ENCODE data around the gene ZSWIM4. TPM values are rescaled to one million over a fixed set of nuclear protein-coding genes. Genes with fewer than 3 reads are reported as not detected.

Gene ZSWIM4
- polyA plus RNA-seq, 1 of the 3 experiments (the other 2 are of a cell fraction) = 4.7 TPM

GRCh38 chr19:13764101-13764807 lies 31.0 kb upstream of the ZSWIM4 start, which contains the start of gene MRI1:
Gene MRI1, plus strand, starts transcription at chr19:13764522. Its CDS starts 67 bp downstream, at chr19:13764589.
- H3K9ac ChIP-seq = peak within 1 kb of the TSS; percentile 66
- H3K79me2 ChIP-seq (ENCODE audit: insufficient read depth) = peaks cover 36% of the 10 kb centered on the region; the same call in 1 of the 2 replicates
- no peaks in the 10 kb centered on the region for H3K9me2 ChIP-seq
- peak within 1 kb of the TSS; percentile 56; the same call in 1 of the 2 replicates for H2AFZ ChIP-seq (ENCODE audit: low read depth)
- no peaks in the 10 kb centered on the region for H3F3A ChIP-seq (replicated peaks; ENCODE audit: insufficient read depth)
- no peaks in the 10 kb centered on the region for H3K27me3 ChIP-seq (ENCODE audit: insufficient read depth)
- peak; percentile 97 for DNase-seq
- peak within 1 kb of the TSS; percentile 42 to 66; a peak in 2 of 4 replicates for H3K27ac ChIP-seq (ENCODE audit: low read depth in 2 of 2, low read length in 1 of 2)
- POLR2A ChIA-PET = interaction anchor here (0.6 to 1.6 kb wide), 7 partner anchors 10 to 316 kb away, joined by 3 to 23 read pairs (median 4); partner anchors contain the start of gene C19orf53
- H3K4me2 ChIP-seq = peak within 1 kb of the TSS; percentile 71
- H3K9me3 ChIP-seq = no peaks in the 10 kb centered on the region
- peaks cover 5 to 11% of the 10 kb centered on the region in 2 experiments; a peak in 2 of 4 replicates for H3K4me1 ChIP-seq (ENCODE audit: control insufficient read depth in 1 of 2, insufficient read depth in 2 of 2, low read depth in 1 of 2, low read length in 1 of 2)
- peaks cover 14 to 17% of the 10 kb centered on the region in 2 experiments for H3K36me3 ChIP-seq (replicated peaks in 1 of 2; ENCODE audit: control insufficient read depth in 1 of 2, insufficient read depth in 2 of 2, low read length in 1 of 2)
- no peaks in the 10 kb centered on the region for H4K20me1 ChIP-seq (ENCODE audit: insufficient read depth)
- CTCF ChIA-PET = interaction anchor here (2.6 kb wide), 1 partner anchor 98 kb away, joined by 11 read pairs; no protein-coding TSS in a partner anchor
- WGBS (ENCODE audit: low lambda C conversion rate) = 12% methylated on average over 6 of the region's 67 CpGs
- peak within 1 kb of the TSS; percentile 63 to 69 for H3K4me3 ChIP-seq (ENCODE audit: low read depth in 2 of 2, low read length in 1 of 2)
- TF ChIP-seq JUND (IDR thresholded peaks at IDR 0.05) = no peak
- TF ChIP-seq TAF1 (IDR thresholded peaks at IDR 0.05; ENCODE audit: borderline replicate concordance, low read depth, low read length) = no peak; the same call in 1 of the 2 replicates
- TF ChIP-seq FOSL2 (IDR thresholded peaks at IDR 0.05; ENCODE audit: borderline replicate concordance, low read depth) = no peak
- no peak for TF ChIP-seq RXRA (IDR thresholded peaks at IDR 0.05; ENCODE audit: borderline replicate concordance, low read depth)
- no peak for TF ChIP-seq CHD2 (IDR thresholded peaks at IDR 0.05; ENCODE audit: low read length, partially characterized antibody)
- TF ChIP-seq NRF1 (IDR thresholded peaks at IDR 0.05; ENCODE audit: low read depth, low read length) = peak; percentile 89
- no peak for TF ChIP-seq TCF12 (IDR thresholded peaks at IDR 0.05)
- no peak for TF ChIP-seq USF1 (IDR thresholded peaks at IDR 0.05; ENCODE audit: borderline replicate concordance, low read depth)
- no peak for TF ChIP-seq RFX5 (IDR thresholded peaks at IDR 0.05; ENCODE audit: low read length)
- peak; percentile 57 for TF ChIP-seq MAX (IDR thresholded peaks at IDR 0.05; ENCODE audit: low read depth)
- no peak for TF ChIP-seq SMC3 (IDR thresholded peaks at IDR 0.05; ENCODE audit: low read depth, low read length)
- TF ChIP-seq EZH2phosphoT487 (IDR thresholded peaks at IDR 0.05; ENCODE audit: borderline replicate concordance, low read depth) = no peak
- 0 out of 2 replicates have a peak, but pooled peaks have one; percentile 22 for TF ChIP-seq SIN3A (IDR thresholded peaks at IDR 0.05; ENCODE audit: borderline replicate concordance, low read depth, low read length)
- TF ChIP-seq, protein P1, sequence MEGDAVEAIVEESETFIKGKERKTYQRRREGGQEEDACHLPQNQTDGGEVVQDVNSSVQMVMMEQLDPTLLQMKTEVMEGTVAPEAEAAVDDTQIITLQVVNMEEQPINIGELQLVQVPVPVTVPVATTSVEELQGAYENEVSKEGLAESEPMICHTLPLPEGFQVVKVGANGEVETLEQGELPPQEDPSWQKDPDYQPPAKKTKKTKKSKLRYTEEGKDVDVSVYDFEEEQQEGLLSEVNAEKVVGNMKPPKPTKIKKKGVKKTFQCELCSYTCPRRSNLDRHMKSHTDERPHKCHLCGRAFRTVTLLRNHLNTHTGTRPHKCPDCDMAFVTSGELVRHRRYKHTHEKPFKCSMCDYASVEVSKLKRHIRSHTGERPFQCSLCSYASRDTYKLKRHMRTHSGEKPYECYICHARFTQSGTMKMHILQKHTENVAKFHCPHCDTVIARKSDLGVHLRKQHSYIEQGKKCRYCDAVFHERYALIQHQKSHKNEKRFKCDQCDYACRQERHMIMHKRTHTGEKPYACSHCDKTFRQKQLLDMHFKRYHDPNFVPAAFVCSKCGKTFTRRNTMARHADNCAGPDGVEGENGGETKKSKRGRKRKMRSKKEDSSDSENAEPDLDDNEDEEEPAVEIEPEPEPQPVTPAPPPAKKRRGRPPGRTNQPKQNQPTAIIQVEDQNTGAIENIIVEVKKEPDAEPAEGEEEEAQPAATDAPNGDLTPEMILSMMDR (IDR thresholded peaks at IDR 0.05) = no peak; the same call in 1 of the 2 replicates
- TF ChIP-seq RAD21 (IDR thresholded peaks at IDR 0.05; ENCODE audit: low read length) = no peak
- TF ChIP-seq MXI1 (IDR thresholded peaks at IDR 0.05; ENCODE audit: low read depth, low read length) = peak; percentile 63
- TF ChIP-seq TEAD4 (IDR thresholded peaks at IDR 0.05; ENCODE audit: borderline replicate concordance, insufficient read depth) = peak; percentile 40; the same call in 1 of the 2 replicates
- no peak for TF ChIP-seq FOXM1 (IDR thresholded peaks at IDR 0.05; ENCODE audit: low read depth)
- TF ChIP-seq, protein P2, sequence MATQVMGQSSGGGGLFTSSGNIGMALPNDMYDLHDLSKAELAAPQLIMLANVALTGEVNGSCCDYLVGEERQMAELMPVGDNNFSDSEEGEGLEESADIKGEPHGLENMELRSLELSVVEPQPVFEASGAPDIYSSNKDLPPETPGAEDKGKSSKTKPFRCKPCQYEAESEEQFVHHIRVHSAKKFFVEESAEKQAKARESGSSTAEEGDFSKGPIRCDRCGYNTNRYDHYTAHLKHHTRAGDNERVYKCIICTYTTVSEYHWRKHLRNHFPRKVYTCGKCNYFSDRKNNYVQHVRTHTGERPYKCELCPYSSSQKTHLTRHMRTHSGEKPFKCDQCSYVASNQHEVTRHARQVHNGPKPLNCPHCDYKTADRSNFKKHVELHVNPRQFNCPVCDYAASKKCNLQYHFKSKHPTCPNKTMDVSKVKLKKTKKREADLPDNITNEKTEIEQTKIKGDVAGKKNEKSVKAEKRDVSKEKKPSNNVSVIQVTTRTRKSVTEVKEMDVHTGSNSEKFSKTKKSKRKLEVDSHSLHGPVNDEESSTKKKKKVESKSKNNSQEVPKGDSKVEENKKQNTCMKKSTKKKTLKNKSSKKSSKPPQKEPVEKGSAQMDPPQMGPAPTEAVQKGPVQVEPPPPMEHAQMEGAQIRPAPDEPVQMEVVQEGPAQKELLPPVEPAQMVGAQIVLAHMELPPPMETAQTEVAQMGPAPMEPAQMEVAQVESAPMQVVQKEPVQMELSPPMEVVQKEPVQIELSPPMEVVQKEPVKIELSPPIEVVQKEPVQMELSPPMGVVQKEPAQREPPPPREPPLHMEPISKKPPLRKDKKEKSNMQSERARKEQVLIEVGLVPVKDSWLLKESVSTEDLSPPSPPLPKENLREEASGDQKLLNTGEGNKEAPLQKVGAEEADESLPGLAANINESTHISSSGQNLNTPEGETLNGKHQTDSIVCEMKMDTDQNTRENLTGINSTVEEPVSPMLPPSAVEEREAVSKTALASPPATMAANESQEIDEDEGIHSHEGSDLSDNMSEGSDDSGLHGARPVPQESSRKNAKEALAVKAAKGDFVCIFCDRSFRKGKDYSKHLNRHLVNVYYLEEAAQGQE (IDR thresholded peaks at IDR 0.05; ENCODE audit: low read depth, low read length) = no peak
- no peak for TF ChIP-seq PBX3 (IDR thresholded peaks at IDR 0.05)
- TF ChIP-seq EP300 (IDR thresholded peaks at IDR 0.05; ENCODE audit: borderline replicate concordance in 1 of 2, low read depth in 1 of 2, low read length in 1 of 2) = no peak
- peak; percentile 84 for TF ChIP-seq POLR2AphosphoS5 (IDR thresholded peaks at IDR 0.05; ENCODE audit: low read depth, low read length)
- TF ChIP-seq GABPA (IDR thresholded peaks at IDR 0.05; ENCODE audit: low read depth) = no peak
- no peak for TF ChIP-seq USF2 (IDR thresholded peaks at IDR 0.05; ENCODE audit: borderline replicate concordance, low read depth, low read length)
- no peak for TF ChIP-seq YY1 (IDR thresholded peaks at IDR 0.05; ENCODE audit: low read depth)

All from SK-N-SH (cell line).